ENCODE measurements around the gene RAD50. TPM values are rescaled to one million over a fixed set of nuclear protein-coding genes. Genes with fewer than 3 reads are reported as not detected.

RAD50 gene
- total and polyA plus RNA-seq, 12 donors, result 5.4 to 41.6 (median 28.7) TPM

DNA sequence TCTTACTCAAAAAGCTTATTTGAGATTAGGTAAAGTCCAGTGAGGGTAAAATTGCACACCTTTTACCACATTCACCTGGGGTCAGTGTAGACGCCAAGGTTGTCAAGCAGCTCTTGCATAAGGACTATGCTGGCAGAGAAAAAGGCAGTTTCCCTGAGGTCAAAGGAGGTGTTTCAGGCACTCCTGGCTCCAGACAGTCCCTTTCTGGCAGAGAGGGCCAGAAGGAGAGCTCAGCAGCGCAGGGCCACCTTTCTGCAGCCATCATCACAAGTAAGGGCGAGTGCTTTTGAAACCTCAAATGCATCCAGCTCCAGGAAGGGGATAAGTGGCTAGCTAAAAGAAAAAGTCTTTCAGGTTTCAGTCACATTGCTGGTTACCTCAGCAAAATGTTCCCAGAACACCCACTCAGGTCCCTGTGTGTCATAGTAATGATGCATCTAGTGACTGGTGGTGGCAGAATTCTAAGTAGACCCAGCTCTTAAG, 84.5 kb downstream of the RAD50 start:
- Histone ChIP-seq H3K9me3 (replicated peaks in 1 of 3) (no peaks in the 10 kb centered on the region), H3K36me3 (replicated peaks in 1 of 2) (peaks cover 0 to 52% of the 10 kb centered on the region in 2 donors), H3K27ac (no peak overlapping the region), H3K27me3 (no peaks in the 10 kb centered on the region), H3K4me1 (replicated peaks in 1 of 2) (no peaks in the 10 kb centered on the region), H3K4me3 (no peak overlapping the region)
- TF ChIP-seq, protein P1, sequence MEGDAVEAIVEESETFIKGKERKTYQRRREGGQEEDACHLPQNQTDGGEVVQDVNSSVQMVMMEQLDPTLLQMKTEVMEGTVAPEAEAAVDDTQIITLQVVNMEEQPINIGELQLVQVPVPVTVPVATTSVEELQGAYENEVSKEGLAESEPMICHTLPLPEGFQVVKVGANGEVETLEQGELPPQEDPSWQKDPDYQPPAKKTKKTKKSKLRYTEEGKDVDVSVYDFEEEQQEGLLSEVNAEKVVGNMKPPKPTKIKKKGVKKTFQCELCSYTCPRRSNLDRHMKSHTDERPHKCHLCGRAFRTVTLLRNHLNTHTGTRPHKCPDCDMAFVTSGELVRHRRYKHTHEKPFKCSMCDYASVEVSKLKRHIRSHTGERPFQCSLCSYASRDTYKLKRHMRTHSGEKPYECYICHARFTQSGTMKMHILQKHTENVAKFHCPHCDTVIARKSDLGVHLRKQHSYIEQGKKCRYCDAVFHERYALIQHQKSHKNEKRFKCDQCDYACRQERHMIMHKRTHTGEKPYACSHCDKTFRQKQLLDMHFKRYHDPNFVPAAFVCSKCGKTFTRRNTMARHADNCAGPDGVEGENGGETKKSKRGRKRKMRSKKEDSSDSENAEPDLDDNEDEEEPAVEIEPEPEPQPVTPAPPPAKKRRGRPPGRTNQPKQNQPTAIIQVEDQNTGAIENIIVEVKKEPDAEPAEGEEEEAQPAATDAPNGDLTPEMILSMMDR (IDR thresholded peaks at IDR 0.05), result no peak
- no peak for TF ChIP-seq POLR2A (IDR thresholded peaks at IDR 0.05)
- DNase-seq, result no peak
- intact Hi-C loops (cut with DNase I), result no loop called here
- 88 to 93% (median 91%) methylated on average over 3 of the region's 3 CpGs for WGBS, 4 donors

DNA sequence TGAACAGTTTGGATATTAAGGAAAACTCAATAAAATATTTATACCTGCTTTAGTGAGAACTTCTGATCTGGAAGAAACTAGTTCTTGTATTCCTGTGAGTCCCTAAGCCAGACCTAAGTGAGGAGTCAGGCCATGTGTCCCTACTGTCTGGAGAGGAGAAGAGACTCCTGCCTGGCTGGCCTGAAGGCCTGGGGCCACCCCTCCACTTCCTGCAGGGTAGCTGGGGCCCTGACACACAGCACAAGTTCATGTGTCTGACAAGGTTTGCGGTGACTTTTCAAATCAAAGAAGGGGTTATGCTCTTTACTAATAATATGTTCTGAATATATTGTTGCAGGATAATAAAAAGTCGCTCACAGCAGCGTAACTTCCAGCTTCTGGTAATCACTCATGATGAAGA, 85.1 kb downstream of the RAD50 start:
- no peak for TF ChIP-seq POLR2A (IDR thresholded peaks at IDR 0.05)
- TF ChIP-seq, protein P1 (IDR thresholded peaks at IDR 0.05), result no peak
- 96 to 98% (median 97%) methylated on average over 3 of the region's 3 CpGs for WGBS, 4 donors
- Histone ChIP-seq H3K36me3 (replicated peaks in 1 of 2) (peaks cover 0 to 52% of the 10 kb centered on the region in 2 donors), H3K27me3 (no peaks in the 10 kb centered on the region), H3K27ac (no peak overlapping the region), H3K9me3 (replicated peaks in 1 of 3) (no peaks in the 10 kb centered on the region), H3K4me3 (no peak overlapping the region), H3K4me1 (replicated peaks in 1 of 2) (no peaks in the 10 kb centered on the region)
- no peak for DNase-seq
- intact Hi-C loops (cut with DNase I), result no loop called here

DNA sequence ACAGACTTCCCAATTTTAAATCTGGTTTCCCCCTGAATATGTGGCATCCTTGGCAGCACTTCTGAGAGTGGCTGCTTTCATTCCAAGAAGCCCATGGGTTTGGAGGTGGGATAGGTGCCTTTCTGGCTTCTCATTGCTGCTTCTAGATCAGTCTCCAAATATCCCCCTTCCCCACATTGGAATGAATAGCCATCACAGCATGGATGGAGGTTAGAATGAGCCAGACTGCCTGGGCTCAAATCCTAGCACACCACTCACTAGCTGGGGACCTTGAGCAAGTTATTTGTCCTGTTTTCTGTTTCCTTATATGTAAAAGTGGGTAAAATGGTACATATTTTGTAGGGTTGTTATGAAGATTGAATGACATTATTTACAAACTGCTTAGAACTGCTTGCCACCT, 87.4 kb downstream of the RAD50 start:
- Histone ChIP-seq H3K27ac (no peak overlapping the region), H3K27me3 (no peaks in the 10 kb centered on the region), H3K9me3 (replicated peaks in 1 of 3) (peaks cover 0 to 8% (median 0%) of the 10 kb centered on the region in 3 donors), H3K4me3 (no peak overlapping the region), H3K4me1 (replicated peaks in 1 of 2) (no peaks in the 10 kb centered on the region), H3K36me3 (replicated peaks in 1 of 2) (peaks cover 0 to 32% of the 10 kb centered on the region in 2 donors)
- no peak for DNase-seq
- TF ChIP-seq, protein P1 (IDR thresholded peaks at IDR 0.05), result no peak
- no peak for TF ChIP-seq POLR2A (IDR thresholded peaks at IDR 0.05)
- intact Hi-C loops (cut with DNase I), result no loop called here

DNA sequence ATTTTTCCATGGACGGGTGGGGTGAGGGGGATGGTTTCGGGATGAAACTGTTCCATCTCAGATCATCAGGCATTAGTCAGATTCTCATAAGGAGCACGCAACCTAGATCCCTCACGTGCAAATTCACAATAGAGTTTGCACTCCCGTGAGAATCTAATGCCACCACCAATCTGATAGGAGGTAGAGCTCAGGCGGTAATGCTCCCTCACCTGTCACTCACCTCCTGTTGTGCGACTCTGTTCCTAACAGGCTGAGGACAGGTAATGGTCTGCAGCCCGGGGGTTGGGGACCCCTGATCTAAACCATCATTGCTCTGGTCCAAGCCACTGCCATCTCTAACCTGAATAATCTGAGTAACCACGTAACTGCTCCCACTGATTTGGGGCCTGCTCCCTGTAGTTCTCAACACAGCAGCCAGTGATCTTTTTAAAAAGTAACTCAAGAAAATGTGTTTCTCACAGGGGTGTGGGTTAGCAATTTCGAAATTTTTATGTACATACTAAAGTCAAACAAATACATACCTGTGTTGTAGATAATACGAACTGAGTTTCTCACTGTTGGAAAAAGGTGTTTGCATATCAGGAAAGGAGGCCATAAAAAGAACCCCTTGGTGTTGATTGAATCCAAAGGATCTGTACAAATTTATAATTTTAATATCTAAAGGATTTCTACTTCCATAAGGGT, 89.9 kb downstream of the RAD50 start:
- WGBS, 4 donors, result 93 to 97% (median 97%) methylated on average over 8 to 11 of the region's 11 CpGs

More for the DNA sequence above, 89.9 kb downstream of the RAD50 start:
- Histone ChIP-seq H3K4me3 (no peak overlapping the region), H3K36me3 (replicated peaks in 1 of 2) (peaks cover 0 to 9% of the 10 kb centered on the region in 2 donors), H3K27ac (no peak overlapping the region), H3K4me1 (replicated peaks in 1 of 2) (no peaks in the 10 kb centered on the region), H3K27me3 (no peaks in the 10 kb centered on the region), H3K9me3 (replicated peaks in 1 of 3) (peaks cover 0 to 8% (median 0%) of the 10 kb centered on the region in 3 donors)
- TF ChIP-seq, protein P1 (IDR thresholded peaks at IDR 0.05), result no peak
- TF ChIP-seq POLR2A (IDR thresholded peaks at IDR 0.05), result no peak
- intact Hi-C loops (cut with DNase I), result no loop called here
- no peak for DNase-seq

Measured in adrenal gland (tissue), 12 donors.